Smooth muscle cell (in vitro differentiated cells): ENCODE results near the gene CMSS1. TPM values are rescaled to one million over a fixed set of nuclear protein-coding genes. Genes with fewer than 3 reads are reported as not detected.
A peak's percentile ranks its signal among the peaks of the same experiment; 100 is the strongest.

ENCODE experiments used
- DNase-seq: peaks from one replicate; lab custom pipeline; 2025; ENCODE audit not compliant: unreplicated experiment; lab: John Stamatoyannopoulos, UW
- H2AFZ ChIP-seq: fragments of 200-600 bp; sonication (generic); 2 replicates; pipeline ENCODE4 v1.6.0; 2016; ENCODE audit warnings: antibody characterized with exemption, low read depth, mild to moderate bottlenecking
- H3F3A ChIP-seq: fragments of 200-600 bp; sonication (generic); 2 replicates; pipeline ENCODE4 v1.6.0; 2017; ENCODE audit warnings: antibody characterized with exemption, low read depth
- H3K27ac ChIP-seq: fragments of 200-600 bp; sonication (generic); 2 replicates; pipeline ENCODE4 v1.5.1; 2016; ENCODE audit warnings: low read depth, mild to moderate bottlenecking
- H3K27me3 ChIP-seq: fragments of 200-600 bp; sonication (generic); 2 replicates; pipeline ENCODE4 v1.6.1; 2016; ENCODE audit warnings: low read depth, mild to moderate bottlenecking
- H3K36me3 ChIP-seq: fragments of 200-600 bp; sonication (generic); 2 replicates; pipeline ENCODE4 v1.5.1; 2016; ENCODE audit warnings: low read depth
- H3K4me1 ChIP-seq: fragments of 200-600 bp; sonication (generic); 2 replicates; pipeline ENCODE4 v1.5.1; 2016; ENCODE audit warnings: low read depth
- H3K4me2 ChIP-seq: fragments of 200-600 bp; sonication (generic); 2 replicates; pipeline ENCODE4 v1.6.0; 2016; ENCODE audit warnings: mild to moderate bottlenecking
- H3K4me3 ChIP-seq: fragments of 200-600 bp; sonication (generic); 2 replicates; pipeline ENCODE4 v1.5.1; 2016; ENCODE audit warnings: mild to moderate bottlenecking
- H3K79me2 ChIP-seq: fragments of 200-600 bp; sonication (generic); 2 replicates; pipeline ENCODE4 v1.6.0; 2016; ENCODE audit warnings: low read depth, mild to moderate bottlenecking
- H3K9ac ChIP-seq: fragments of 200-600 bp; sonication (generic); 2 replicates; pipeline ENCODE4 v1.6.0; 2016; ENCODE audit warnings: low read depth
- H3K9me3 ChIP-seq: fragments of 200-600 bp; sonication (generic); replicated peaks from 2 replicates; pipeline ENCODE4 v1.5.1; 2016; ENCODE audit warnings: low read depth
- H4K20me1 ChIP-seq: fragments of 200-600 bp; sonication (generic); 2 replicates; pipeline ENCODE4 v1.6.0; 2016; ENCODE audit warnings: low read depth
- WGBS: methylation state at CpG from one replicate; pipeline ENCODE4 v1.1.7; 2016; ENCODE audit warnings: low lambda C conversion rate; 5-methylcytosine and 5-hydroxymethylcytosine counted together
- polyA plus RNA-seq: library from polyadenylated mRNA; unstranded; fragments of >200 nt; fragmentation: Nextera tagmentation; extraction: Ambion mirVana; gene quantifications from 2 replicates; pipeline ENCODE4 v1.2.1, GENCODE V29; 2016
- total RNA-seq: library from RNA; depleted of rRNA; stranded (reverse); fragments of >200 nt; gene quantifications from 2 replicates; pipeline ENCODE4 v1.2.3, GENCODE V29; 2014
- TF ChIP-seq, protein P1 (sequence below): fragments of 200-600 bp; sonication (generic); IDR thresholded peaks from 2 replicates; pipeline ENCODE4 v1.5.1; 2017; ENCODE audit warnings: borderline replicate concordance, mild to moderate bottlenecking, antibody characterized with exemption; ENCODE audit not compliant: insufficient read depth, poor library complexity, severe bottlenecking

Gene CMSS1
- total and polyA plus RNA-seq, 2 experiments from 2014 or later, result 19.2 to 24.1 TPM

DNA sequence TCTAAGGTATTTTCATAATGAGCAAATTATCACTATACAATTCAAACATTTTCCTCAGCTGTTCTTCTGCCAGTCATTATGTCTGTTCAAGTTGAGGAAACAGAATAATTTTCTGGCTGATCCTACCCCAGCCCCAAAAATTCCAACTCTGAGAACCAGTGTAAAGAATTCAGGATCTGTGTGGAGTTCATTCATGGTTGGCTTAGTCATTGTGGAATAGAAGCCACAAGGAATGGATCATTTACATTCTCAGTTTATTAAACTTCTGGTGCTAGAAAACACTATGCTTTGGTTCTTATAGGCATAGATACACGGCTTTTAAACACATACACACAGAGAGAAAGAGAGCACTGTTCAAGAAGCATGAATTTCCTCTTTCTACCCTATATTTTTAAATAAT lies 134.6 kb downstream of the CMSS1 start:
- no peak for DNase-seq
- no peaks in the 10 kb centered on the region for H3K27me3 ChIP-seq
- H3F3A ChIP-seq, result peaks cover 9% of the 10 kb centered on the region
- no peaks in the 10 kb centered on the region for H3K36me3 ChIP-seq
- peak overlapping the region; percentile 24 for H3K9ac ChIP-seq
- peak overlapping the region; percentile 90 for H3K27ac ChIP-seq
- WGBS, result 15% methylated on average over 1 of the region's 1 CpG
- no peaks in the 10 kb centered on the region for H3K9me3 ChIP-seq
- peaks cover 24% of the 10 kb centered on the region for H3K4me1 ChIP-seq
- no peak overlapping the region for H3K4me3 ChIP-seq
- H3K79me2 ChIP-seq, result no peaks in the 10 kb centered on the region
- peak overlapping the region; percentile 75 for H3K4me2 ChIP-seq
- no peaks in the 10 kb centered on the region for H4K20me1 ChIP-seq
- no peak overlapping the region for H2AFZ ChIP-seq
- TF ChIP-seq, protein P1, sequence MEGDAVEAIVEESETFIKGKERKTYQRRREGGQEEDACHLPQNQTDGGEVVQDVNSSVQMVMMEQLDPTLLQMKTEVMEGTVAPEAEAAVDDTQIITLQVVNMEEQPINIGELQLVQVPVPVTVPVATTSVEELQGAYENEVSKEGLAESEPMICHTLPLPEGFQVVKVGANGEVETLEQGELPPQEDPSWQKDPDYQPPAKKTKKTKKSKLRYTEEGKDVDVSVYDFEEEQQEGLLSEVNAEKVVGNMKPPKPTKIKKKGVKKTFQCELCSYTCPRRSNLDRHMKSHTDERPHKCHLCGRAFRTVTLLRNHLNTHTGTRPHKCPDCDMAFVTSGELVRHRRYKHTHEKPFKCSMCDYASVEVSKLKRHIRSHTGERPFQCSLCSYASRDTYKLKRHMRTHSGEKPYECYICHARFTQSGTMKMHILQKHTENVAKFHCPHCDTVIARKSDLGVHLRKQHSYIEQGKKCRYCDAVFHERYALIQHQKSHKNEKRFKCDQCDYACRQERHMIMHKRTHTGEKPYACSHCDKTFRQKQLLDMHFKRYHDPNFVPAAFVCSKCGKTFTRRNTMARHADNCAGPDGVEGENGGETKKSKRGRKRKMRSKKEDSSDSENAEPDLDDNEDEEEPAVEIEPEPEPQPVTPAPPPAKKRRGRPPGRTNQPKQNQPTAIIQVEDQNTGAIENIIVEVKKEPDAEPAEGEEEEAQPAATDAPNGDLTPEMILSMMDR, result no peak

DNA sequence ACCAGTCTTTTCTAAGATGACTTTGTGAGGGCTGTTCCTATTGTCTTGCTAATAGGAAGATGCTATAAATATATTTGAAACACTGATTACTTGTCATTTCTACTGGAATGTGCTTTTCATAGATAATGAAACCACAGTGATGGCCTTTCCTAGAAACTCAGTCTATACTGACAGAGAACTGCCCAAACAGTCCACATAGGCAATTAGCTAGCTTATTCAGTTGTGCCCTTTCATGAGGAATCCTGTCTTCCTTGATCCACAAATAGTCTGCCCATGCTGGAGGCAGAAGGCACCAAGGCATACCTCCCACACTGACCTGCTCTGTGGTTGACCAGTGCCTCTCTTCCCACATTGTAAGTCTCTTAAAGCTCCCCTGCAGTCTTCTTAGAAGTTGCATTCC lies 135.9 kb downstream of the CMSS1 start:
- Histone ChIP-seq H4K20me1 (no peaks in the 10 kb centered on the region), H3F3A (peaks cover 9% of the 10 kb centered on the region), H3K79me2 (no peaks in the 10 kb centered on the region), H3K4me2 (peak overlapping the region; percentile 75), H3K4me1 (peaks cover 24% of the 10 kb centered on the region), H3K27me3 (no peaks in the 10 kb centered on the region), H3K9ac (no peak overlapping the region), H2AFZ (no peak overlapping the region), H3K36me3 (no peaks in the 10 kb centered on the region), H3K9me3 (no peaks in the 10 kb centered on the region), H3K4me3 (no peak overlapping the region), H3K27ac (peak overlapping the region; percentile 90)
- TF ChIP-seq, protein P1, result no peak
- DNase-seq, result no peak

DNA sequence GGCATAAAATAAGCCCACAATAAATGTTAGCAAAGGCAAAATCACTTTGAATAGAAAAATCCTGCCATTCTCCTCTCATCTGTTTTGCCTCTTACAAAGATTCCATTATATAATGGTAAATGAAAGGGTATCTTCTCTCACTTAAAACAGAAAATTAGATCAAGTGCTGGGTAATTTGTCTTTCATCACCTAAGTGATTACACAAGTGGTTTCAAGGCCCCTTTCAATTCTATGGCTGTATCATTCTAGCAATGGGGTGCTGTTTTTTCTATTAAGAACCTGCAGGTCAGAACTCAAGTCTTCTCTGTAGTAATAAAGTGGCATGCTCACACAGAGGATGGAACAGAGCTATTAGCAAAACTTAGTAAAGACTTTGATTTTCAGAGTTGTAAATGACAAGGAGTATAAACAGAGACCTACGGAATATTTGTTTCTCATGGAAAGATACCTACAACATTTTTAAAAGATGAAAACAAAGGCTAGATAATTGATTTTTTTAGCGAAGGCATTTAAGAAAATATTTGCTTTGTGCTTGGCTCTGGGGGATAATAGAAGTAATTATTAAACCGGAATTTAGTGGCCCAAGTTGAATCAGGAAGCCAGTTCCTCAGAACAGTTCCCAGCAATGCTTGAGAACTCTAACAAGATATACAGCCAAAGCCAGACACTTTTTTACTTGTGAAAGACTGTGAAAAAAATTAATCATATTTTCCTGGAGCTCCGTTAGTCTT lies 137.4 kb downstream of the CMSS1 start:
- Histone ChIP-seq H2AFZ (no peak overlapping the region), H3K9ac (no peak overlapping the region), H3F3A (peaks cover 9% of the 10 kb centered on the region), H3K36me3 (no peaks in the 10 kb centered on the region), H3K4me3 (no peak overlapping the region), H3K4me2 (no peak overlapping the region), H3K4me1 (peaks cover 24% of the 10 kb centered on the region), H3K27me3 (no peaks in the 10 kb centered on the region), H3K9me3 (no peaks in the 10 kb centered on the region), H3K79me2 (no peaks in the 10 kb centered on the region), H4K20me1 (no peaks in the 10 kb centered on the region), H3K27ac (no peak overlapping the region)
- TF ChIP-seq, protein P1, result no peak
- WGBS, result 92% methylated on average over 4 of the region's 4 CpGs
- no peak for DNase-seq
